Eye (tissue), 1 donor: ENCODE measurements around the gene LYST.

Experiments
- DNase-seq: peaks from one replicate; pipeline ENCODE4 v3.0.0-alpha.2; 2015

LYST gene

GRCh38 chr1:235883261-235883927 lies 16.7 kb upstream of the LYST start:
- peak; percentile 42 for DNase-seq

GRCh38 chr1:235882816-235883215 lies 16.1 kb upstream of the LYST start:
- no peak for DNase-seq

GRCh38 chr1:235881930-235882700 lies 15.4 kb upstream of the LYST start:
- DNase-seq = no peak

- DNase-seq = no peak
Observed at GRCh38 chr1:235878082-235878811, 11.5 kb upstream of the LYST start.

GRCh38 chr1:235876402-235876841 lies 9.7 kb upstream of the LYST start:
- DNase-seq = no peak

- DNase-seq = no peak
Observed at GRCh38 chr1:235875036-235875597, 8.4 kb upstream of the LYST start.

GRCh38 chr1:235874261-235874660 lies 7.6 kb upstream of the LYST start:
- DNase-seq = no peak

GRCh38 chr1:235873571-235873970 lies 6.9 kb upstream of the LYST start:
- no peak for DNase-seq

GRCh38 chr1:235873045-235873444 lies 6.3 kb upstream of the LYST start:
- no peak for DNase-seq

- no peak for DNase-seq
Observed at GRCh38 chr1:235872270-235872669, 5.6 kb upstream of the LYST start.

GRCh38 chr1:235867903-235868469 lies 1.3 kb upstream of the LYST start:
- DNase-seq = no peak

GRCh38 chr1:235866913-235867845 lies 473 bp upstream of the LYST start:
- DNase-seq = peak; percentile 99

- DNase-seq = no peak
Observed at GRCh38 chr1:235865565-235866204, 1.0 kb downstream of the LYST start.

- DNase-seq = peak; percentile 9
Observed at GRCh38 chr1:235864931-235865525, 1.7 kb downstream of the LYST start.

- no peak for DNase-seq
Observed at GRCh38 chr1:235864469-235864868, 2.2 kb downstream of the LYST start.

- DNase-seq = no peak
Observed at GRCh38 chr1:235863699-235864093, 3.0 kb downstream of the LYST start.

GRCh38 chr1:235861857-235862256 lies 4.8 kb downstream of the LYST start:
- DNase-seq = no peak

GRCh38 chr1:235860829-235861228 lies 5.9 kb downstream of the LYST start:
- no peak for DNase-seq

- DNase-seq = no peak
Observed at GRCh38 chr1:235859789-235860188, 6.9 kb downstream of the LYST start.

- DNase-seq = no peak
Observed at GRCh38 chr1:235858766-235859165, 7.9 kb downstream of the LYST start.

- no peak for DNase-seq
Observed at GRCh38 chr1:235857756-235858155, 8.9 kb downstream of the LYST start.
